Stimulated activated CD4-positive, alpha-beta T cell treated with anti-CD3 and anti-CD28 coated beads, TNF-alpha, amount 100 ng/mL, for 24 hours (primary cell): ENCODE results near the gene DTNBP1.

ENCODE experiments used
- DNase-seq, 3 experiments: peaks; one replicate each; pipeline ENCODE4 v3.0.0-alpha.2; 2020; ENCODE audit warnings: low read depth in 3 of 3

Gene DTNBP1

GRCh38 chr6:15515226-15515625 is 147.6 kb downstream of the DTNBP1 start:
- DNase-seq = no peak

DNA sequence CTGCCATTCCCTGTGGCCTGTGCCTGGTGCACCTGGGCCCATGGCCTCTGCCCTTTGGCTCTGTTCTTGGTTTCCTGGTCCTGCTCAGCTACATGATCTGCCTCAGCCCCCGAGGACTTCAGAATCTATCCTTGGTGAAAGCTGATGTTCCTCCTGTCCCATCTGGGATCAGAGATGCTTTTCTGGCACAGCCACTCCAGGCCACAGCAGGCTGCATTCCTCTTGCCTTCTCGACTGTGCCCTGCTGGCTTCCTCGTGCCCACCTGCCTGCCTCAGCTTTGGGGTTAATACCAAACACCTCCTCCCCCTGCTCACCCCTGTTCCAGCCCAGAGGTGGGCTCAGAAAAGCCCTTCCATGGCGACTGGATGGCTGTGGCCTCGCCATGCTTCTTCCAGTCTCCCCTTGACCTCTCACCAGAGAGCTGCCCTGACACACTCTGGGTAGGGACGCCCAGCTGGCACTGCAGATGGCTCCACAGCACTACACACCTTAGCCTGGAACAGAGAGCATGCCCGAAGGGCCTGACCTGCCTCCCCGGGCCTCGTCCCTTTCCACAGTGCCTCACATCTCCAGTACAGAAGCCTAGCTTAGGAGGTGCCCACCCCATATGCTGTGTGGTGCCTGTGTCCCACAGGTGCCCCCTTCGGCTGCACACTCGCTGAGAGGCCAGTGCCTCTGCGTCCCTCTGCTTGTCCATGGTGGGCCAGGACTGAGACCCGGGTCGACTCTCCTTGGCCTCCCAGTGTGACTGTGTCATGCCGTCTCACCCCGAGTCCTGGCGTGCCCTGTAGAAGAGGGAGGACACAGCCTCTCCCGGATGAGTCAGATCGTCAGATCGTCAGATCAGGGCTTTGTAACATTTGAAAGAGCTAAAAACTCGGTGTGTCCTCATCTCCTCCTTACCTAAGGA is 148.8 kb downstream of the DTNBP1 start:
- DNase-seq = no peak

DNA sequence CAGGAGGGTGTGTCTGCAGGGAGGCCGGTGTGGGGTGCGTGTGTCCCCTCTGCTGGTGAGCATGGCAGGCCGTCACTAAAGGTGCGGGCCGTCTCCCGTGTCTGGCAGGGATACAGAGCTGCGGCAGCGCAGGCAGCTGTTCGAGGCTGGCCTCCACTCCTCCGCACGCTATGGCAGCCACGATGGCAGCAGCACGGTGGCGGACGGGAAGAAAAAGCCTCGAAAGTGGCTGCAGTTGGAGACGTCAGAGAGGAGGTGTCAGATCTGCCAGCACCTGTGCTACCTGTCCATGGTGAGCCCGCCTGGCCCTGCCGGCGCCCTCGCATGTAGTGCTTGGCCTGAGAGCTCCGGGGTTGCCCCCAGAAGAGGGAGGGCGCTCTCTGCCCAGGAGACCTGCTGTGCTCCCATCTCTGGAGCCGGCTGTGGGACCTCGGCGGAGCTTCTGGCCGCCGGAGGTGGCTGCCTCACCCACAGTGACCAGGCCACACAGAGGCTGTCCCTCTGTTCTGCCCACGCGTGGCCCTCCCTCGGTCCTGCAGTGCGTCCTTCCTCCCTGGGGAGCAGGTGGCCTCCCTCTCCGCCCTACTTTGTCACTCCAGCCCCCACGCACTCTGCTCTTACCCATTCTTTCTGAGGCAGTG is 149.6 kb downstream of the DTNBP1 start:
- DNase-seq = no peak

GRCh38 chr6:15512721-15513120 is 150.1 kb downstream of the DTNBP1 start:
- DNase-seq = no peak

GRCh38 chr6:15512126-15512525 is 150.7 kb downstream of the DTNBP1 start:
- no peak for DNase-seq

GRCh38 chr6:15511248-15512125 is 151.3 kb downstream of the DTNBP1 start:
- DNase-seq = no peak

DNA sequence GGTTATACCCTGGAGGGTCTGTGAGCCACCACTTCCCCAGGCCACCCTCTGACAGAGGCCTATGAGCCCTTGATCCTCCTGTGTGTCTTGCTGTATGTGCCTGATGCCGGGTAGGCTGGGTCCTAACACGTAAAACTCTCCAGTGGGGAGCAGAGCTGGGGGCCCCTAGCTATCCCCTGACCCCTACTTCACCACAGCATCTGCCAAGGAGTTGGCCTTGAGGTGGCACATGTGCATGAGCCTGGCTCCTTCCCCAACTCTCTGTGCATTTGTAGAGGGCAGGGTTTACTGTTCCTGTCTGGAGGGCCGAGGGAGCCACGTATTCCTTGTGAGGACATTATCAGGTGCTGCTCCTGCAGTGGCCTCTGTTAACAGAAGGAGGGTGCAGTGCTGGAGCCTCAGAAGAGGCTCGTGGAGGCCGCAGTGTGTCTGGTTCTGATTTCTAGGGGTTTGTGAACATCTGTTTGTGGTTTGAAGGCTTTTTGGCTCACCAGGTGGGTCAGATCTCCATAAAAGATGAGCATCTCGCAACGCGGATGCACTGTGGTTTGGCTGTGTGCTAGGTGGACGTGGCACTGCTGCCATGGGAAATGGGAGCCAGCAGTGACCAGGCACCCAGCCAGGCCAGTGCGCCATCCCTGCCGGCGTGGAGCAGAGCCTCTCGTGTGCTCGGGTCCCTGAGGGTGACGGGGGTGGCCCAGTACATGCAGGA is 152.1 kb downstream of the DTNBP1 start:
- no peak for DNase-seq

GRCh38 chr6:15510121-15510520 is 152.7 kb downstream of the DTNBP1 start:
- no peak for DNase-seq

DNA sequence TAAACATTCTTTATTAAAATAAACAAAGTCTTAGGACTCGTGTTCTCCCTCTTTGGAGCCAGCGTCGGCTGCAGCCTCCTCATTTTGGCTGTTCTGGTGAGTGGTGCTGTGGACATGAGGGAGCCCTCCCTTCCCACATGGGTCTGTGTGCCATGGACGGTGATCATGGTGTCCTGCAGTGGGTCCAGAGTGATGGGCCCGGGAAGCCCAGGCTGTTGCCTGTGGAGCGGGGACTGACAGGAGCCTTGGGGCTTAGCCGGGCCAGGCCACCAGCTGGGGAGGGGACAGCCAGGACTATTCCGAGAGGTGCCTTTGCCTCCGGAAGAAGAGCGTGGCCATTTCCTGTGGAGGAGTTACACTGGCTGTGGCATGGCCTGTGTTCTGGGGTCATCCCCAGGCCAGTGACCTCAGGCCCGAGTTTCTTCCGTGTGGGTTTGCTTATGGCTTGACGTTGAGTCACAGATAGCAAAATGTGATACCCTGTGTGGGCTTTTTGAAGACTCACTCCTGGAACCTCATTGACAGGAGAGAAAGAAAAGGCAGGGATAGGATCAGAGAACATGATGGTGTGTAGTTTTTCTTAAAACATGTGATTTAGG is 153.4 kb downstream of the DTNBP1 start:
- no peak for DNase-seq

DNA sequence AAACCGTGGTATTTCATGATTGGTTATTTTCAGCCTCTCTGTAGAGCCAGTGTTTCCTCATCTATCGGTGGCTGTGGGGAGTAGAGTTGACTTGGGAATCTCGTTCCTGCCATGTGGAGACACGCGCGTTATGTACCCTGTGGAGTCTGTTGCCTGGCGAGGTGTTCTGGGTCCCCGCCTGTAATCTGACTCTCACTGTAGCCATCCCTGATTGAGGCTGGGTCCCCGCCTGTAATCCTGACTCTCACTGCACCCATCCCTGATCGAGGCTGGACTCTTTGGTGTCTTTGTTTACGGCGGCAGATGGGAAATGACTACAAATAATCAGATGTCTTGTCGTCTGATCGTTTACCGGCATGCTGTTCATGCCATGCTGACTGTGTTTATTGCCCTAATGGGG is 153.9 kb downstream of the DTNBP1 start:
- DNase-seq = no peak

DNA sequence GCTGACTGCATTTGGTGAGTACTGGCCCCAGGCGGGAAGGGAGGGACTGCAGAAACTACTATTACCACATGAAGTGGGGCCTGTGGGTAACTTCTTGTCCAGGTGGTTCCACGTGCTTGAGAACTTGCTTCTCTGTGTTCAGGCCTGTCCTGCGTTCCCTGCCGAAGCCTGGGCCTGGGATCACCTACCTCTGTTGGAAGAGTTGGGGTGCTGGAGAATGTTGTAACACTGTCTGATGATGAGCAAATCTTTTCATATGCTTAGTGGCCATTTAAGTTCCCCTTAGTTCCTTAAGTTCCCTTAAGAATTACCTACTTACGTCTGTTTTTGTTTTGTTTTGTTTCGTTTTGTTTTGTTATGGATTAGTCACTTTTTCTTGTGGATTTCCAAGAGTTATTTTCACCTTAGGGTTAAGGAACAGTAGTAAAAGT is 154.4 kb downstream of the DTNBP1 start:
- DNase-seq = no peak

GRCh38 chr6:15507746-15508145 is 155.1 kb downstream of the DTNBP1 start:
- DNase-seq = no peak

DNA sequence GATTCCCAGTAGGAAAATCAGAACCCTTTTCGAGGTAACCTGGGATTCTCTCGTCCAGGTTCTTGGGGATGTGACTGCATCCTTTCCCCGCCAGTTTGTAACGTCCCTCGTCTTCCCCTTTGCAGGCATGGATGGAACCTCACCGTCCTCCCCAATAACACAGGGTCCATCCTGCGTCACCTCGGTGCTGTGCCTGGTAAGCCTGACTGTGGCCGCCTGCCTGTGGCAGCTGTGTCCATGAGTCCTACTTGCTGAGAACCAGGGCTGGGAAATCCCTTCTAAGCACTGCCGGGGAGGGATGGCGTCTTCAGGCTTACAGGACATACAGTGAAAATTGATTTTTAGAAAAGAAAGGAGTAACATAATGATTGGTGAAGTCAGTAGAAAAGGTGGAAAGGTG is 155.6 kb downstream of the DTNBP1 start:
- no peak for DNase-seq

GRCh38 chr6:15506066-15506465 is 156.8 kb downstream of the DTNBP1 start:
- no peak for DNase-seq

DNA sequence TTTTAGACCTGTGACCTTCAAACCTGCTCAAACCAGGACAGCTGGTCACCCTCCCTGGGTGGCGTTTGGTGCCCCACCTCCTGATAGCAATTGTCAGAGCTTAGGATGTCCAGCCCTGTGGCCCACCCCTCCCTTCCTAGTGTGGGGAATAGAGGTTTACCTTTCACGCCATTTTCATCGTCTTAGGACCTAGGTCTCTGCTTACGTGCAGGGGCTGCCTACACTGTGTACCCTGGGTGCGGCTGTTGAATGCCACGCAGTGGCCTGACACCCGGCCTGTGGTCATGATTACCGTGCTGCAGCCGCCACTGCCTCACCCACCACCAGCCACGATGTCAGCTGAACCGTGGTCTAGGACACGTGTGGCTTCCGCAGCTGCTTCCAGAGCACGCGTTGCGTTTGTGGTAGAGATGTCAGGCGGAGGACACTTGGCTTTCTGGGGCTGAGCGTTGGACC is 157.3 kb downstream of the DTNBP1 start:
- DNase-seq = no peak

- no peak for DNase-seq
Measured at GRCh38 chr6:15504581-15505350, 158.1 kb downstream of the DTNBP1 start.

- no peak for DNase-seq
Measured at GRCh38 chr6:15504040-15504495, 158.8 kb downstream of the DTNBP1 start.

- no peak for DNase-seq
Measured at GRCh38 chr6:15503346-15503680, 159.5 kb downstream of the DTNBP1 start.

DNA sequence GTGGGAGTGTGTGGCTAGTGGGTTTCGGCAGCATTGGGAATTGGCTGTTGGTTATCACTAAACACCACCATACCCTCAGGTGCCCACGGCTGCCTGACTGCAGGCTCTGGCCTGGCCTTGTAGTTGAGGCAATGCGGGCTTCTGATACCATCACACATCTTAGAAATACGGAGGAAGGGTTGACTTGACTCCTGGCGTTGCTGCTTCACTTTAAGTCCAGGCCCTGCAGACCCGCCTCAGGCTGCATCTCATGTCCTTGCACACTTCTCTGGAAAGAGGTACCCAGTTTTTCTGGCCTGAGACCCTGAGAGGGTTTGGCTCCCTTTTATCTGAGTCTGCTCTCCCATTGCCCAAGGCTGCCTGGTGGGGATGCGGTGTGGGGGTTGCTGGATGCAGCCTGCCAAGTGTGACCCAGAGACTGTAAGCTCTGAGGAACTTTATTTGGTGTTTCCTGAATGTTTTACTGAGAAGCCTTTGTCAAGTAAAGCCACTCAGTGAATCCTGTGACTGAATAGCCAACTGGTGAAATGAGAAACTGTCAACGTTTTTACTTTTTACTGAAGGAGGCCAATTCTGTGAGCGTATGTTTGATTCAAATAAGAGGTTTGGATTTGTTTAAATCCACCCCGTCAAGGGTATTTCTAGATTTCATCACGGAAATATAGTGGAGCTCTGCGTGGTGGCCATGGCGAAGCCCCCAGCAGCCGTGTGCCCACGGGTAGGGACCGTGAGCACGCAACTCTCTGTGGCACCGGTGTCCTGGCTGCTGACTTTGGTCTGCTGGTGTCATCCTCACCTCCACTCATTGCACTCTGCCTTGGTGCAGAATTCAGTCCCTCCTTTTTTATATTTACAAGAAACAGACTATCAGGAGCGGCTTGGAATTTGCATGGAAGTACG is 160.1 kb downstream of the DTNBP1 start:
- DNase-seq = no peak
